Fibroblast of lung (primary cell): ENCODE results near the gene COL4A2.

Experiments
- EZH2 ChIP-seq: IDR thresholded peaks from 2 replicates; pipeline ENCODE4 v1.5.1; 2012; ENCODE audit warnings: low read length, control low read depth, mild to moderate bottlenecking; ENCODE audit errors: missing control alignments
- TF ChIP-seq, protein P1 (sequence below), 2 donors: IDR thresholded peaks in 1 of 2; conservative IDR thresholded peaks in 1 of 2; 1 replicate in 1 of 2; 2 replicates in 1 of 2; pipeline ENCODE4 v1.5.1; 2011 to 2012; ENCODE audit warnings: low read length in 2 of 2, control low read depth in 1 of 2, inconsistent platforms in 1 of 2, low read depth in 1 of 2, mild to moderate bottlenecking in 1 of 2

DNA sequence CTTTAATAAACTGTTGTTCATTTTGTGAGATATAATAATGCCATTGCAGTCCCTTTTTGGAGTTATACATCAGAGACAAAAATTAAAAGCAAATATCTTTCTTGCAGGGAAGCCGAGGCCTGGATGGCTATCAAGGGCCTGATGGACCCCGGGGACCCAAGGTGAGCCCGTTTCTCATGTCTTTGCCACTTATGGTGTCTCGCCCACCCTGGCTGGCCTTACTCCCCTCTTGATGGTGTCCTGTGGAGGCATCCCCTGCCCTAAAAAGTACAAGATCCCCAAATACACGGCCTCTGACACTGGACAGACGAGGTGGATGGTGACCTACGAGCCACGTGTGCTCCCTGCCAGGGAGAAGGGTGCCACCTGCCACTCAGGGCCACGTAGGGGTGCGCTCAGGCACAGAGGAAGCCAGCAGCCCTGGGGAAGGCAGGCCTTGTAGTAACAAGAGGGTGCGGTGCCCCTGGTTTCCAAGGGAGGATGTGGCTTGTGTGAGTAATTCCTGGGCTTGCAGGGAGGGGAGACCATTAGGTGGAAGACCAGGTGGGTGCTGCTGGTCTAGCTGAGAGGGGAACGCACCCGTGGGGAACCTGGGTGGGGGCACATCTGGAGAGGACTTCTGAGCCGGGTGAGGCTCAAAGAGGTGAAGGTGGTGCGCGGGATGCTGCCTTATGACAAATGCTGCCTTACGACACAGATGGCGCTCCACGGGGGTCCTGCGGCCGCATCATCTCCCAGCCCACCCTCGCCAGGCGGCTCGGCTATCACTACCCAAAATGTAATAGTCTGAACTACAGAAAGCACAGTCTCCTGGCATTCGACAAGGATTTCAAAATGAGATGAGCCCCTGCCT, 138.9 kb downstream of the COL4A2 start:
- TF ChIP-seq, protein P1, sequence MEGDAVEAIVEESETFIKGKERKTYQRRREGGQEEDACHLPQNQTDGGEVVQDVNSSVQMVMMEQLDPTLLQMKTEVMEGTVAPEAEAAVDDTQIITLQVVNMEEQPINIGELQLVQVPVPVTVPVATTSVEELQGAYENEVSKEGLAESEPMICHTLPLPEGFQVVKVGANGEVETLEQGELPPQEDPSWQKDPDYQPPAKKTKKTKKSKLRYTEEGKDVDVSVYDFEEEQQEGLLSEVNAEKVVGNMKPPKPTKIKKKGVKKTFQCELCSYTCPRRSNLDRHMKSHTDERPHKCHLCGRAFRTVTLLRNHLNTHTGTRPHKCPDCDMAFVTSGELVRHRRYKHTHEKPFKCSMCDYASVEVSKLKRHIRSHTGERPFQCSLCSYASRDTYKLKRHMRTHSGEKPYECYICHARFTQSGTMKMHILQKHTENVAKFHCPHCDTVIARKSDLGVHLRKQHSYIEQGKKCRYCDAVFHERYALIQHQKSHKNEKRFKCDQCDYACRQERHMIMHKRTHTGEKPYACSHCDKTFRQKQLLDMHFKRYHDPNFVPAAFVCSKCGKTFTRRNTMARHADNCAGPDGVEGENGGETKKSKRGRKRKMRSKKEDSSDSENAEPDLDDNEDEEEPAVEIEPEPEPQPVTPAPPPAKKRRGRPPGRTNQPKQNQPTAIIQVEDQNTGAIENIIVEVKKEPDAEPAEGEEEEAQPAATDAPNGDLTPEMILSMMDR (conservative IDR thresholded peaks at IDR 0.05 in 1 of 2, IDR thresholded peaks at IDR 0.05 in 1 of 2; ENCODE audit: low read depth in 1 of 2, low read length in 2 of 2), result no peak
- TF ChIP-seq EZH2, result no peak
